Sigmoid colon (tissue), 4 donors: Measurements from ENCODE around the gene PIM3.

Source experiments
- CTCF ChIP-seq, 4 experiments: fragments of 450-650 bp in 3 of 4; fragments of 200-600 bp in 1 of 4; IDR thresholded peaks; one replicate each; pipeline ENCODE4 v1.5.1; 2016 to 2019; ENCODE audit warnings: antibody characterized with exemption in 4 of 4, mild to moderate bottlenecking in 3 of 4, moderate library complexity in 2 of 4
- EP300 ChIP-seq, 4 donors: sonication (generic); formaldehyde crosslinking; IDR thresholded peaks; one replicate each; pipeline ENCODE4 v1.6.1; 2017; ENCODE audit warnings: antibody characterized with exemption in 4 of 4
- POLR2A ChIP-seq, 2 donors: fragments of 450-650 bp; IDR thresholded peaks; one replicate each; pipeline ENCODE4 v1.6.1; 2016; ENCODE audit warnings: antibody characterized with exemption in 2 of 2, mild to moderate bottlenecking in 2 of 2, moderate library complexity in 2 of 2
- POLR2AphosphoS5 ChIP-seq, 4 donors: sonication (generic); formaldehyde crosslinking; IDR thresholded peaks; one replicate each; pipeline ENCODE4 v1.6.1; 2017; ENCODE audit warnings: antibody characterized with exemption in 4 of 4

- TF ChIP-seq CTCF (IDR thresholded peaks at IDR 0.05) = no peak
- no peak for TF ChIP-seq POLR2A (IDR thresholded peaks at IDR 0.05)
- no peak for TF ChIP-seq POLR2AphosphoS5 (IDR thresholded peaks at IDR 0.05)
- TF ChIP-seq EP300 (IDR thresholded peaks at IDR 0.05) = no peak
Measured at GRCh38 chr22:49955581-49956417, 4.8 kb upstream of the PIM3 start.
